RWPE2 (cell line): ENCODE data around the gene MKRN2.
A peak's percentile ranks its signal among the peaks of the same experiment; 100 is the strongest.
"Not testable (repeated sequence)": the region's sequence is repeated elsewhere in the genome, so short reads cannot be mapped to it uniquely, and the experiment has no call there.

Experiments
- ATAC-seq: fragments of 200-7000 bp; cut with Tn5 transposase; 3 replicates; pipeline ENCODE4 v1.9.1; 2021; ENCODE audit warnings: low read depth
- DNase-seq: peaks from one replicate; pipeline ENCODE4 v3.0.0-alpha.2; 2020; ENCODE audit warnings: low spot score
- H3K27ac ChIP-seq: fragments of 450-650 bp; 2 replicates; pipeline ENCODE4 v1.5.1; 2017; ENCODE audit warnings: mild to moderate bottlenecking; ENCODE audit not compliant: poor library complexity, severe bottlenecking
- H3K27me3 ChIP-seq: fragments of 250-450 bp; sonication (Bioruptor Pico); 2 replicates; pipeline ENCODE4 v1.5.1; 2021; ENCODE audit warnings: mild to moderate bottlenecking, moderate library complexity; ENCODE audit not compliant: insufficient read depth, poor library complexity, severe bottlenecking
- H3K36me3 ChIP-seq: fragments of 250-450 bp; sonication (Bioruptor Pico); 2 replicates; pipeline ENCODE4 v1.5.1; 2020; ENCODE audit warnings: low read depth, mild to moderate bottlenecking, moderate library complexity
- H3K4me1 ChIP-seq: fragments of 250-450 bp; sonication (Bioruptor Pico); 2 replicates; pipeline ENCODE4 v1.5.1; 2021; ENCODE audit warnings: mild to moderate bottlenecking, moderate library complexity; ENCODE audit not compliant: insufficient read depth, poor library complexity, severe bottlenecking
- H3K4me3 ChIP-seq: fragments of 250-450 bp; sonication (Bioruptor Pico); 2 replicates; pipeline ENCODE4 v1.5.1; 2021; ENCODE audit warnings: mild to moderate bottlenecking, moderate library complexity; ENCODE audit not compliant: severe bottlenecking
- H3K9me3 ChIP-seq: fragments of 250-450 bp; sonication (Bioruptor Pico); 2 replicates; pipeline ENCODE4 v1.5.1; 2021; ENCODE audit warnings: mild to moderate bottlenecking, moderate library complexity; ENCODE audit not compliant: severe bottlenecking
- TF ChIP-seq, protein P1 (sequence below): fragments of 450-650 bp; IDR thresholded peaks from one replicate; pipeline ENCODE4 v1.5.1; 2017; ENCODE audit warnings: mild to moderate bottlenecking, moderate library complexity; ENCODE audit not compliant: poor library complexity, severe bottlenecking

Gene MKRN2

DNA sequence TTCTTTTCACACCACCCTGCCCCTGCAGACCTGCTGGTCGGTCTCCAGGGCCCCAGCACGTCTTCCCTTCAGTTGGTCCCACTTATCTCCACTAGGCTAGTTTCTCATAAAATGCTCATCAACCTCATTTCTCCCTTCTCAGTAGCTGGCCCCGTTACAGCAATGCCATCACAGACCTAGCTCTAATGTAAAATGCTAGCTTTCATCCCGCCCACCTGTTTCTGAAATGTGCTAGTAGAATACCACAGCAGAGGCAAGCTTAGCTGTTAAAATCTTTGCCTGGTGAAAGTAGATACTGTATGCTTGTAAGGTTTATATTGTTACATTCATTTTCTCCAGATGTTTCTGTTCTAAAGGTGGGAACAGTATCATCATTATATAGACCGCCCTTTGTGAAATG lies 24.7 kb upstream of the MKRN2 start:
- Histone ChIP-seq H3K4me1 (no peaks in the 10 kb centered on the region), H3K27me3 (no peaks in the 10 kb centered on the region), H3K9me3 (no peaks in the 10 kb centered on the region), H3K4me3 (no peak overlapping the region), H3K36me3 (peaks cover 37% of the 10 kb centered on the region), H3K27ac (no peak overlapping the region)
- TF ChIP-seq, protein P1, sequence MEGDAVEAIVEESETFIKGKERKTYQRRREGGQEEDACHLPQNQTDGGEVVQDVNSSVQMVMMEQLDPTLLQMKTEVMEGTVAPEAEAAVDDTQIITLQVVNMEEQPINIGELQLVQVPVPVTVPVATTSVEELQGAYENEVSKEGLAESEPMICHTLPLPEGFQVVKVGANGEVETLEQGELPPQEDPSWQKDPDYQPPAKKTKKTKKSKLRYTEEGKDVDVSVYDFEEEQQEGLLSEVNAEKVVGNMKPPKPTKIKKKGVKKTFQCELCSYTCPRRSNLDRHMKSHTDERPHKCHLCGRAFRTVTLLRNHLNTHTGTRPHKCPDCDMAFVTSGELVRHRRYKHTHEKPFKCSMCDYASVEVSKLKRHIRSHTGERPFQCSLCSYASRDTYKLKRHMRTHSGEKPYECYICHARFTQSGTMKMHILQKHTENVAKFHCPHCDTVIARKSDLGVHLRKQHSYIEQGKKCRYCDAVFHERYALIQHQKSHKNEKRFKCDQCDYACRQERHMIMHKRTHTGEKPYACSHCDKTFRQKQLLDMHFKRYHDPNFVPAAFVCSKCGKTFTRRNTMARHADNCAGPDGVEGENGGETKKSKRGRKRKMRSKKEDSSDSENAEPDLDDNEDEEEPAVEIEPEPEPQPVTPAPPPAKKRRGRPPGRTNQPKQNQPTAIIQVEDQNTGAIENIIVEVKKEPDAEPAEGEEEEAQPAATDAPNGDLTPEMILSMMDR, result no peak
- DNase-seq, result no peak
- no peak for ATAC-seq

DNA sequence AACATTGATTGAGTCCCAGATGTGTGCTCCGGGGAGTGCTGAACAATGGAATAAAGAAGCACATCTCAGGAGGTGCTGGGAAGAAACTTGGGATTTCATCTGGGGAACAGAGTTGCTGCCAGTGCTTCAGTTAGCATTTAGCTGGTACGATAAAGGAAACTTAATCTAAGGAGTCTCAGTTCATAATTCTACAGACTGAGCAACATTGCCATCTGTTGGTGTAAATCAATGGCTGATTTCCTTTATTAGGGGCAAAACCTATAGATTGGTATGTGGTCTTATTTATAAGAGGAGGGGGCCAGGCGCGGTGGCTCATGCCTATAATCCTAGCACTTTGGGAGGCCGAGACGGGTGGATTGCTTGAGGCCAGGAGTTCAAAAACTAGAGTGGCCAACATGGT lies 20.5 kb upstream of the MKRN2 start:
- Histone ChIP-seq H3K4me1 (no peaks in the 10 kb centered on the region), H3K36me3 (peaks cover 16% of the 10 kb centered on the region), H3K4me3 (no peak overlapping the region), H3K27me3 (no peaks in the 10 kb centered on the region), H3K27ac (no peak overlapping the region), H3K9me3 (no peaks in the 10 kb centered on the region)
- ATAC-seq (no peak), DNase-seq (no peak)
- TF ChIP-seq, protein P1, result peak; percentile 38

- H3K9me3 ChIP-seq, result no peaks in the 10 kb centered on the region
- H3K27me3 ChIP-seq, result no peaks in the 10 kb centered on the region
- H3K4me3 ChIP-seq, result no peak overlapping the region
- ATAC-seq (no peak), DNase-seq (no peak)
- TF ChIP-seq, protein P1, result peak; percentile 22
- 0 out of 2 replicates have a peak, but pooled peaks cover 6% of the 10 kb centered on the region for H3K36me3 ChIP-seq
- H3K27ac ChIP-seq, result no peak overlapping the region
- no peaks in the 10 kb centered on the region for H3K4me1 ChIP-seq
Observed at GRCh38 chr3:12541625-12542024, 15.3 kb upstream of the MKRN2 start.

GRCh38 chr3:12543497-12543896 lies 13.4 kb upstream of the MKRN2 start:
- H3K4me3 ChIP-seq, ATAC-seq, H3K36me3 ChIP-seq, H3K4me1 ChIP-seq, H3K27me3 ChIP-seq, H3K27ac ChIP-seq, DNase-seq, H3K9me3 ChIP-seq: not testable (repeated sequence)

DNA sequence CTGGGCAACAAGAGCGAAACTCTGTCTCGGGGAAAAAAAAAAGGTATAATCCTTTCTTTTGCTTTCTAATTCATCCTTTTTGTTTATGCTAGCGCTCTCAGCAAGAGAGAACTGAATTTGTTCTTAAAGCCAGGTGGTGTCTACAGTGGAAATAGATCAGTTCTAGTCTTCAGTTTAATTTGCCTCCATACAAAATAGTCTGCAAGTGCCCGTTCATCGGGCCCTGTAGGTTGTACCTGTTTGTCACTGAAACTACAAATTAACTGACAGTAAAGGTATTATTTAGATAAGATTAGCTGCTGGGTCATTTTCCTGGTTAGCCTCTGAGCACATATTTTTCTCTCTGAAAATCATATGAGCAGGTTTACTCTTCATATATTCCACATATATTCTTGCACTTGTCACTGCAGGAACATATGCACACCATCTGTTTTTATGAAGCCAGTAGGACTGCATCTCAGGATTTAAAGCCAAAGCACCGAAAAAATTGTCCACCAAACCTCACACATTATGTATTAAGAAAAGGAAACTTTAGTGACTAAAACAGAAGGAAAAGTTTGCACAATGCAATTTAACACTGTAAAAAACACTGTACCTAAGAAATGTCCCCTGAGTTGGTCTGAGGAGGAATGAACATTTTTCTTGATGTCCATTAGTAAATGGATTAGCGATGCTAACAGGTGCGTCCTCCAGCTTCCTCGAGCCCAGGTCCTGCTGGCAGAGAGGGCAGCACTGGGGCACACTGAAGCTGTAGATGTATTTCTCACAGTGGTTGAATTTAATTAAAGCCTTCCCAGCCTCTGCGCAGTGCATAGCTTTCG lies 12.0 kb upstream of the MKRN2 start:
- H3K4me1 ChIP-seq, result no peaks in the 10 kb centered on the region
- peak overlapping the region; percentile 25 for H3K4me3 ChIP-seq
- no peak for ATAC-seq
- no peak for DNase-seq
- no peaks in the 10 kb centered on the region for H3K9me3 ChIP-seq
- peak overlapping the region; percentile 12 for H3K27ac ChIP-seq
- H3K27me3 ChIP-seq, result no peaks in the 10 kb centered on the region
- 0 out of 2 replicates have a peak, but pooled peaks cover 2% of the 10 kb centered on the region for H3K36me3 ChIP-seq
- TF ChIP-seq, protein P1, result no peak
